Adrenal gland (tissue), 12 donors: ENCODE data around the gene APIP. TPM values are rescaled to one million over a fixed set of nuclear protein-coding genes. Genes with fewer than 3 reads are reported as not detected.

ENCODE experiments used
- DNase-seq, 7 donors: peaks; one replicate each; pipeline ENCODE4 v3.0.0-alpha.2; 2019 to 2020
- H3K27ac ChIP-seq, 5 donors: fragments of 200-600 bp; sonication (generic) in 4 of 5; 1 replicate in 3 of 5; 2 replicates in 2 of 5; pipeline versions ENCODE4 v1.5.1 to v1.8.0; 2016 to 2020; ENCODE audit warnings: mild to moderate bottlenecking in 1 of 5
- H3K27me3 ChIP-seq: fragments of 200-600 bp; 2 replicates; pipeline ENCODE4 v1.8.0; 2021
- H3K36me3 ChIP-seq, 2 donors: fragments of 200-600 bp; replicated peaks in 1 of 2; 1 replicate in 1 of 2; 2 replicates in 1 of 2; pipeline versions ENCODE4 v1.5.1 to v1.8.0; 2018 to 2022
- H3K4me1 ChIP-seq, 2 donors: fragments of 200-600 bp; replicated peaks in 1 of 2; 1 replicate in 1 of 2; 2 replicates in 1 of 2; pipeline versions ENCODE4 v1.5.1 to v1.8.0; 2018 to 2021
- H3K4me3 ChIP-seq, 4 donors: fragments of 200-600 bp; sonication (generic) in 3 of 4; one replicate each; pipeline ENCODE4 v1.5.1; 2016 to 2018
- H3K9me3 ChIP-seq, 3 donors: fragments of 200-600 bp; sonication (generic) in 1 of 3; replicated peaks in 1 of 3; 1 replicate in 2 of 3; 2 replicates in 1 of 3; pipeline versions ENCODE4 v1.5.1 to v1.8.0; 2016 to 2021
- POLR2A ChIP-seq, 2 donors: fragments of 450-650 bp; IDR thresholded peaks; one replicate each; pipeline ENCODE4 v1.6.1; 2017; ENCODE audit warnings: antibody characterized with exemption in 2 of 2, mild to moderate bottlenecking in 2 of 2, moderate library complexity in 1 of 2
- WGBS, 4 donors: extraction: QIAGEN DNeasy Blood & Tissue Kit in 2 of 4; methylation state at CpG; one replicate each; pipeline versions ENCODE4 v1.1.5 to v1.1.7; 2013 to 2017; 5-methylcytosine and 5-hydroxymethylcytosine counted together
- intact Hi-C, 2 donors: fragments of 100-400 bp; cut with DNase I; formaldehyde crosslinking; loops; one replicate each; pipeline versions ENCODE4 v1.14.1 to v1.15.0; 2022 to 2023
- polyA plus RNA-seq, 3 donors: library from polyadenylated mRNA; stranded (reverse); fragments of 200-250 nt in 2 of 3; fragments of 350-450 nt in 1 of 3; fragmentation: Illumina TruSeq in 1 of 3; extraction: RNeasy Lipid Tissue Mini Kit (QIAGEN cat#74804) in 1 of 3; gene quantifications; one replicate each; pipeline ENCODE4 v1.2.3, GENCODE V29; 2013 to 2014
- total RNA-seq, 9 donors: library from RNA; depleted of rRNA in 4 of 9; stranded (reverse); fragments of >200 nt in 4 of 9; fragments of 120-200 nt in 1 of 9; fragmentation: NEBNext Ultra II Directional in 1 of 9; extraction: Animal tissue kit (Norgen Biotek cat#: 25700) in 1 of 9; gene quantifications; one replicate each; pipeline versions ENCODE4 v1.1.0 to v1.2.4, GENCODE V29; 2013 to 2023
- TF ChIP-seq, protein P1 (sequence below), 6 experiments: fragments of 450-650 bp in 4 of 6; fragments of 200-600 bp in 2 of 6; sonication (generic) in 1 of 6; IDR thresholded peaks; 1 replicate in 5 of 6; 2 replicates in 1 of 6; pipeline versions ENCODE4 v1.5.1 to v1.8.0; 2016 to 2021; ENCODE audit warnings: antibody characterized with exemption in 6 of 6, mild to moderate bottlenecking in 2 of 6, moderate library complexity in 1 of 6
- donor health status: healthy with polysubstance abuse.
- donor health status: Bipolar disorder and iron deficiency.
- donor health status: DM: yes; HTN: yes; CAD: no.
- donor health status: DM: no; HTN: no; CAD: no.
- donor health status: DM: no; HTN: no; CAD: no.
- donor health status: DM: yes; HTN: yes; CAD: no.

The APIP gene
- total and polyA plus RNA-seq, 12 donors: 17.0 to 102 (median 48.5) TPM

DNA sequence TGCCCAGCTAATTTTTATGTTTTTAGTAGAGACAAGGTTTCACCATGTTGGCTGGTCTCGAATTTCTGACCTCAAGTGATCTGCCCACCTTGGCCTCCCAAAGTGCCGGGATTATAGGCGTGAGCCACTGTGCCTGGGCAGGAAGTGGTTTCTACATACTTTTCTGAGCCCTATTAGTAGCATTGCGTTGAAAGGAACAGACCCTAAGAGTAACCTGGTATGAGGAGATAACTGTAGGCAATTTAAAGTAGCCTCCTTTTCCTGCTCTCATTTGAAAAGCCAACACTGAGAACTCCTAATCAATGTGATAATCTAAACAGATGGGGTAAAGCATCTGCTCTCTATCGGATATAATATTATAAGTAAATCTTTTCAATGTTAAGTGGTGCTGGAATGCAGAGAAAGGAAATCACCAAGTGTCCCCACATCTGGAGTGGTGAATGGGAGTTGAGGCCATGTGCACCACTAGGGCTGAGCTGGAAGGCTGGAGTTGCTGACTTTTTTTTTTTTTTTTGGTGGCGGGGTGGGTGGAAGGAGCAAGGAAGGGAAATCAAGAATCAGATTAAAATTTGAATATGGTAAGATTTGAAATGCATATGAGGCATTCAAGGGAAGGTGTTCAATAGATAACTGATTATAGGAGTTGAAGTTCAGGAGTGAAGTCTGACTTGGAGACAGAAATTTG, 20.9 kb upstream of the APIP start:
- DNase-seq: no peak
- H3K27ac ChIP-seq: no peak overlapping the region
- H3K36me3 ChIP-seq: peaks cover 0 to 13% of the 10 kb centered on the region in 2 donors
- H3K9me3 ChIP-seq: no peaks in the 10 kb centered on the region
- intact Hi-C loops: loop anchor here in 1 of 2 donors (10.0 kb wide), 1 partner anchor 298 kb away; no protein-coding TSS in a partner anchor
- WGBS, 4 donors: 89 to 95% (median 93%) methylated on average over 6 of the region's 6 CpGs
- no peak for TF ChIP-seq POLR2A (IDR thresholded peaks at IDR 0.05)
- TF ChIP-seq, protein P1, sequence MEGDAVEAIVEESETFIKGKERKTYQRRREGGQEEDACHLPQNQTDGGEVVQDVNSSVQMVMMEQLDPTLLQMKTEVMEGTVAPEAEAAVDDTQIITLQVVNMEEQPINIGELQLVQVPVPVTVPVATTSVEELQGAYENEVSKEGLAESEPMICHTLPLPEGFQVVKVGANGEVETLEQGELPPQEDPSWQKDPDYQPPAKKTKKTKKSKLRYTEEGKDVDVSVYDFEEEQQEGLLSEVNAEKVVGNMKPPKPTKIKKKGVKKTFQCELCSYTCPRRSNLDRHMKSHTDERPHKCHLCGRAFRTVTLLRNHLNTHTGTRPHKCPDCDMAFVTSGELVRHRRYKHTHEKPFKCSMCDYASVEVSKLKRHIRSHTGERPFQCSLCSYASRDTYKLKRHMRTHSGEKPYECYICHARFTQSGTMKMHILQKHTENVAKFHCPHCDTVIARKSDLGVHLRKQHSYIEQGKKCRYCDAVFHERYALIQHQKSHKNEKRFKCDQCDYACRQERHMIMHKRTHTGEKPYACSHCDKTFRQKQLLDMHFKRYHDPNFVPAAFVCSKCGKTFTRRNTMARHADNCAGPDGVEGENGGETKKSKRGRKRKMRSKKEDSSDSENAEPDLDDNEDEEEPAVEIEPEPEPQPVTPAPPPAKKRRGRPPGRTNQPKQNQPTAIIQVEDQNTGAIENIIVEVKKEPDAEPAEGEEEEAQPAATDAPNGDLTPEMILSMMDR (IDR thresholded peaks at IDR 0.05): no peak
- no peak overlapping the region for H3K4me3 ChIP-seq
- H3K27me3 ChIP-seq: no peaks in the 10 kb centered on the region
- peaks cover 0 to 16% of the 10 kb centered on the region in 2 donors for H3K4me1 ChIP-seq

DNA sequence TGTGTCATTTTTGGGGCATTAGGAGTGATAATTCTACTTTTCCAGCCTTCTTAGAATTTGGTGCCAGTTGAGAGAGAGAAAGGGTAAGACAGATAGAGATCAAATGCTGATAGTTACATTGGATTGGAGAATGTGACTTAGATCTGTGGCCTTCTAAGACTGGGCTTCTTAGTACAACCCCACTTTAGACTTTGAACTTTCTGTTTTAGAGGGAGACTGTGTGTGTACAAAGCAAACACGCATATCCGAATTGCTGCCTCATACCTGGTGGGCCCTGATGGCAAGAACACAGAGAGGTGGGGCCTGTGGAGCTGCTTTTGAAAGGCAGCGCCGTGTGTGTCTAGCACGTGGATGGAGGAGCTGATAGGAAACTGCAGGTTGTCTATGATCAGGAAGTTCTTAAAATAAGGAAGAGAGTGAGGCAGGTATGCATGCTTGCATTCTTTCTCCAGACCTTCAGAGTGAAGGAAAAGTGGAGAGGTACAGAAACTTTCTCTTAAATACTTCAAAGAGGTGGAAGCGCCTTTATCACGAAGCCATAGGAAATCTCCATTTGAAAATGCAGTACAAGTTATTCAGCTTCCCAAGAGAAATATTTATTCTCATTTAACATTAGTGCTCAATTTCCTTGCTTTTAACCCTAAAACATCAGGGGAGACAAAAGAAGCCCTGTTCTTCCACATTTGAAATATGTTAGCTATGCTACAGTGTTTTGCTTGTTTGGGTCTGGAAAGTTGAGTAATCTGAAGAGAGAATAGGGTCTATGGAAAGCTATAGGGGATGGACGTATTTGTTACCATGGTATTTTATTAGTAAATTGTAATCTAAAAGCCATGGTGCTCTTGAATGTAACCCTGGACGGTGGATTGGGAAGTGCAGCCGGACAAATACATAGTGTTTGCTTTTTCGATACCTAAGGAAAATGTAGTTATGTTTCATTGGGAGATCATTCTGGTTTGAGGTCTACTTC, 13.9 kb upstream of the APIP start:
- TF ChIP-seq, protein P1 (IDR thresholded peaks at IDR 0.05): no peak
- TF ChIP-seq POLR2A (IDR thresholded peaks at IDR 0.05): no peak
- H3K27me3 ChIP-seq: no peaks in the 10 kb centered on the region
- H3K4me3 ChIP-seq: no peak overlapping the region
- no peak overlapping the region for H3K27ac ChIP-seq
- WGBS, 4 donors: 94 to 95% (median 95%) methylated on average over 11 of the region's 11 CpGs
- intact Hi-C loops: loop anchor here (10.0 kb wide), 2 partner anchors 305 to 465 kb away; no protein-coding TSS in a partner anchor
- H3K4me1 ChIP-seq: peaks cover 13 to 33% of the 10 kb centered on the region in 2 donors
- no peak for DNase-seq
- no peaks in the 10 kb centered on the region for H3K9me3 ChIP-seq
- peaks cover 0 to 14% of the 10 kb centered on the region in 2 donors for H3K36me3 ChIP-seq

DNA sequence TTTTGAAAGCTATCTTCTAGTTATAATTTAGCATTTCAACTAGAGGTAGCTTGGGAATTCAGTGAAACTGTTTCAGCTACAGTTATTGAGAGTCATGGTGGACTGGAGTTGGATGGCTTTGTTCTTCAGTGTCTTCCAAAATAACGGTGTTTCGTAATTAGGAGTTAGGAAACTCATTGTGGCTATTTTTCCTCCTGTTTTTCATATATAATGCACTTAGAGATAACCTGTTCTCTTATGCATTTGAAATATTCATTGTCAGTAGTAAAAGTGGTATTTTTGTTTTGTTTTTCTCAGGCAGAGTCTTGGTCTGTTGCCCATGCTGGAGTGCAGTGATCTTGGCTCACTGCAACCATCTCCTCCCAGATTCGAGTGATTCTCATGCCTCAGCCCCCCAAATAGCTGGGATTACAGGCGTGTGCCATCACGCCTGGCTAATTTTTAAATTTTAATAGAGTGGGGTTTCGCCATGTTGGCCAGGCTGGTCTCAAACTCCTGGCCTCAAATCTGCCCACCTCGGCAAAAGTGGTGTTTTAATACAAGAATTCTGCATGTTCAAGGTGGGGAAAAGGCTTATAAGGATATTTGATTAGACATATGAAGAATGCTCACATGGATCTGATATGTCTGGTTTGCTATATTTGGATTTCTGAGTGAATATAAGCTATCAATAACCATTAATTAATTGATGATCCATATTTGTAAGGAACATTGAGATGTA, 12.9 kb upstream of the APIP start:
- no peak for DNase-seq
- intact Hi-C loops: loop anchor here in 1 of 2 donors (10.0 kb wide), 1 partner anchor 466 kb away; no protein-coding TSS in a partner anchor
- Histone ChIP-seq H3K9me3 (no peaks in the 10 kb centered on the region), H3K27me3 (no peaks in the 10 kb centered on the region), H3K27ac (no peak overlapping the region), H3K36me3 (peaks cover 0 to 14% of the 10 kb centered on the region in 2 donors), H3K4me3 (no peak overlapping the region), H3K4me1 (peaks cover 13 to 36% of the 10 kb centered on the region in 2 donors)
- no peak for TF ChIP-seq POLR2A (IDR thresholded peaks at IDR 0.05)
- TF ChIP-seq, protein P1 (IDR thresholded peaks at IDR 0.05): no peak
- 89 to 92% (median 92%) methylated on average over 7 of the region's 7 CpGs for WGBS, 4 donors
